GM12878 (cell line): Measurements from ENCODE around the gene UBP1.

Source experiments
- CHD2 ChIP-seq: IDR thresholded peaks from 2 replicates; pipeline ENCODE4 v1.6.1; 2011; ENCODE audit warnings: low read depth, low read length, improper control_type of control experiment, borderline replicate concordance
- CTCF ChIP-seq, 3 experiments: IDR thresholded peaks in 2 of 3; conservative IDR thresholded peaks in 1 of 3; 2 replicates each; pipeline ENCODE4 v1.5.1; 2011; ENCODE audit warnings: low read depth in 3 of 3, low read length in 3 of 3, mild to moderate bottlenecking in 3 of 3, control low read depth in 2 of 3, moderate library complexity in 2 of 3, inconsistent platforms in 1 of 3, mixed read lengths in 1 of 3; ENCODE audit not compliant: control insufficient read depth in 2 of 3, insufficient read depth in 1 of 3; ENCODE audit errors: extremely low read depth in 1 of 3
- E2F4 ChIP-seq: IDR thresholded peaks from 2 replicates; pipeline ENCODE4 v1.6.1; 2012; ENCODE audit warnings: low read depth, low read length, improper control_type of control experiment
- EGR1 ChIP-seq, 2 experiments: IDR thresholded peaks; 1 replicate in 1 of 2; 2 replicates in 1 of 2; pipeline ENCODE4 v1.6.1; 2011 to 2012; ENCODE audit warnings: low read depth in 2 of 2, low read length in 2 of 2, borderline replicate concordance in 1 of 2, mild to moderate bottlenecking in 1 of 2, moderate library complexity in 1 of 2
- EZH2 ChIP-seq: IDR thresholded peaks from 2 replicates; pipeline ENCODE4 v1.6.1; 2012; ENCODE audit warnings: low read depth, mild to moderate bottlenecking, control low read depth, inconsistent platforms, low read length, borderline replicate concordance; ENCODE audit not compliant: control insufficient read depth
- NFIC ChIP-seq: IDR thresholded peaks from 2 replicates; pipeline ENCODE4 v1.6.1; 2012; ENCODE audit warnings: low read depth, mild to moderate bottlenecking, inconsistent platforms, low read length, moderate library complexity
- TARDBP ChIP-seq: IDR thresholded peaks from 2 replicates; pipeline ENCODE4 v1.6.1; 2016; ENCODE audit warnings: borderline replicate concordance
- ZBTB33 ChIP-seq: fragments of 450-650 bp; IDR thresholded peaks from 2 replicates; pipeline ENCODE4 v1.6.1; 2017; ENCODE audit warnings: mild to moderate bottlenecking
- ZNF592 ChIP-seq: fragments of 450-650 bp; IDR thresholded peaks from 2 replicates; pipeline ENCODE4 v1.6.1; 2017; ENCODE audit warnings: mild to moderate bottlenecking, moderate library complexity
- ZSCAN29 ChIP-seq: fragments of 450-650 bp; IDR thresholded peaks from 2 replicates; pipeline ENCODE4 v1.6.1; 2017; ENCODE audit warnings: mild to moderate bottlenecking, moderate library complexity
- ZZZ3 ChIP-seq: IDR thresholded peaks from 2 replicates; pipeline ENCODE4 v1.6.1; 2011; ENCODE audit warnings: low read depth; ENCODE audit not compliant: control insufficient read depth, insufficient read length

GRCh38 chr3:33391255-33391995 is 48.8 kb downstream of the UBP1 start:
- no peak for TF ChIP-seq ZZZ3
- no peak for TF ChIP-seq EZH2
- no peak for TF ChIP-seq CTCF (IDR thresholded peaks at IDR 0.05 in 2 of 3, conservative IDR thresholded peaks at IDR 0.05 in 1 of 3; ENCODE audit: control insufficient read depth in 2 of 3, extremely low read depth in 1 of 3, insufficient read depth in 1 of 3, low read depth in 3 of 3, low read length in 3 of 3)
- no peak for TF ChIP-seq ZBTB33
- no peak for TF ChIP-seq ZSCAN29
- TF ChIP-seq TARDBP, result no peak
- TF ChIP-seq NFIC, result no peak
- no peak for TF ChIP-seq E2F4
- no peak for TF ChIP-seq ZNF592
- no peak for TF ChIP-seq EGR1 (IDR thresholded peaks at IDR 0.05; ENCODE audit: borderline replicate concordance in 1 of 2, low read depth in 2 of 2, low read length in 2 of 2)
- TF ChIP-seq CHD2, result no peak
